NCI-H2029 (cell line): ENCODE measurements around the gene PFDN4.

ENCODE experiments used
- DNase-seq: peaks from one replicate; lab custom pipeline; 2025; lab: John Stamatoyannopoulos, UW

Gene PFDN4

DNA sequence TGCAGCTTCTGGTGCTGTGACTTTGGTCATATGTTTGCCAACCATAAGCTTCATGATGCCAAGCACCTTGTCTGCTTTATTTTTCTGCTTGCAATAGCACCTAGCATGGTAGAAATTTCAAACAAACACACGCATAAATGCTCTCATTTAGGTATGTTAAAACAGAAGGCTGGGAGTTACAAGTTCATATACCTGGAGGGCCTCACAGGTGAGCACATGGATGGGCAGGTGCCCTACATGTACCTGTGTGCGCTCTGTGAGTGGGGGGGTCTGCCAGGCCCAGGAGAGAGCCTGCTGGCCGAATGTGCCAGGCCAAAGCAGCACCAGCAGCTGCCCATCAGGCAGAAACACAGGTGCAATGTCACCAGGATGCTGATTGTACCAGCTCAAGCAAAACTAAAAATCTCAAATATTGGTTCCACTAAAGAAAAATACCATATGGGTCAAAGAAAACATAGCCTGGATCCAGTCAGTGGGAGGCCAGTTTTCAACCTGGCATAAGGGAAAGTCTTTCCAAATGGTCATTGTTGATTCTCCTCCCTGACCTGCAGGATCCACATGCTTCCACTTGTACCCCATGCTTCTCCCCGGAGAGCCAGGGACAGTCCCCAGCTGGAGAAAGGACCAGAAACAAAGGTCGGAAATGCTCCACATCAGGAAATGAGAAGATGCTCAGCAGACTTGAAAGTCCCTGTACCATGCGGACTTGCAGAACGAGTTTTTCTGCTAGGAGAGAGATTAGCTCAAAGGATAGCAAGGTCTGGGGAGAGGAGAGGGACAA, 7.2 kb upstream of the PFDN4 start:
- no peak for DNase-seq

DNA sequence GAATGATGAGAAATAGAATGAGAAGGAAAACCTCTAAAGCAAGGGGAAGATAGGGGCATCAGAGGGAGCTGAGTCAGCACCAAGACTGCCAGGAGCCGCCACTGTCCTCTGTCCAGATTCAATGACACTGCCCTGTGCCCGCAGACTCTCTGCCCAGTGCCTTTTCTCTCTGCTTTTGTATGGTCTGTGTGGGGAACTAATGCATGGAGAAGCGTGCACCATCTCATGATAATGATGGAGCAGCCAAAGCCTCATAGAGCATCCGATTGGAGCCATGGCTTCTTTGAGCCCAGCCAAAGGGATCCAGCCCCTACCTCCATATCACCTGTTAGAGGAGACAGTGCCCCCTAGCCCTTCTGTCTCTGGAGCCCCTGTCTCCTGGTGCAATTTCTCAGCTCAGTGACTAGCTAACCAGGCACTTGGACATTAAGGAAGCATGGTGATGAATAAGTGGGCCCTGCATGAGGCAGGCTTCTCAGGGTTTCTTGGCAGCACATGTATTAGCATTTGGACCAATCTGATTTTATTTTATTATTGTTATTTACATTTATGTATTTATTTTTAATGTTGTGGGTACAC, 6.5 kb upstream of the PFDN4 start:
- no peak for DNase-seq

DNA sequence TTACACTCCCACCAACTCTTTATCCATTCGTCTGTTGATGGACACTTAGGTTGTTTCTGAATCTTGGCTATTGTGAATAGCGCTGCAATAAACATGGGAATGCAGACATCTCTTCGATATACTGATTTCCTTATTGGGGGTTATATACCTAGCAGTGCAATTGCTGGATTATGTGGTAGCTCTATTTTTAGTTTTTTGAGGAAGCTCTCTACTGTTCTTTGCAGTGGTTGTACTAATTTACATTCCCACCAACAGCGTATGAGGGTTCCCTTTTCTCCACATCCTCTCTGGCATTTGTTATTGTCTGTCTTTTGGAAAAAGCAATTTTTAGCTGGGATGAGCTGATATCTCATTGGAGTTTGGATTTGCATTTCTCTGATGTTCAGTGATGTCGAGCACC, 4.6 kb upstream of the PFDN4 start:
- no peak for DNase-seq

DNA sequence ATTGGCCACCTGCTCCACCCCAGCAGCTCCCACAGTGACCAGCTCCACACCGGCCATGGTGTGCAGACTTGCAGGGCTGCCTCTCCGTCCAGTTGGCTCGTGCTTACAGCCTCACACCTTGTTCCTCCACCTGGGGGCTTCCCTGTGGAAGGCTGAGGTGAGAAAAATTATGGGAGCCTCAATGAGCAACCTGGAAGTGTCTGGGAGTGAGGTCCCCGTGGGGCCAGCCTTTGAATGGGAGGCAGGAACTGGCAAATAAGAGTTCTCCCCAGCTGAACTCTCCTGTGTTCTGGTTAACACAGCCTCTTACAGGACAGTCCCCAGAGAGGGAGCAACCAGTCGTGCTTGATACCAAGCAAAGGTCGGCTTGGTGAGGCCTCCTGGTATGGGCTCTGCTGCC, 3.8 kb upstream of the PFDN4 start:
- DNase-seq = no peak

DNA sequence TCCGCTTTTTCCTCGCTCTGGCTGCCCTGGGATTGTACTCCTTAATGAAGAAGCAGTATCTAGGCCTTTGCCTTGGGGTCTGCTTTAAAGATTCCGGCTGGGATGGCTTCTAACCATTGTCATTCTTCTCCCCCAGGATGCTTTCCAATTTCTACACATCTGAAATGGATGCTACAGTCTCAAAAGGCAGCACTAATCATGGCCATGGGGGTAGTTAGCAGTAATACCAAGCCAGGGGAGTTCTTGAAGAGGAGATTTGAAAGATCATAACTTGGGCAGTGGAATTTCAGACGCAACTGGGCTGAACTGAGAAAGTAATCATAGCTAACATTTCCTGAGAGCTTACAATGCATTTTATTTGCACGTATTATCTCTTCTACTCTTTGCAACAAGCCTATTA, 3.4 kb upstream of the PFDN4 start:
- no peak for DNase-seq

DNA sequence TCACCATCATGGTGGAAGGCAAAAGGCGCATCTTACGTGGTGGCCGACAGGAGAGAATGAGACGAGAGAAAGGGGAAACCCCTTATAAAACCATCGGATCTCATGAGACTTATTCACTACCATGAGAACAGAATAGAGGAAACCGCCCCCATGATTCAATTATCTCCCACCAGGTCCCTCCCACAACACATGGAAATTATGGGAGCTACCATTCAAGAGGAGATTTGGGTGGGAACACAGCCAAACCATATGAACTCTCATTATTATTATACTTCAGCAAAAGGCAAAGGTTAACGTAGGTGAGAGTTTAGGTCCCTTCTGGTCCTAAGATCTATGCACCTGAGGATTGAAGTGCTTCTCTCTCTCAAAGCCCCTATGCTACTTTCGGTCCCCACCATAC, 2.4 kb upstream of the PFDN4 start:
- no peak for DNase-seq

DNA sequence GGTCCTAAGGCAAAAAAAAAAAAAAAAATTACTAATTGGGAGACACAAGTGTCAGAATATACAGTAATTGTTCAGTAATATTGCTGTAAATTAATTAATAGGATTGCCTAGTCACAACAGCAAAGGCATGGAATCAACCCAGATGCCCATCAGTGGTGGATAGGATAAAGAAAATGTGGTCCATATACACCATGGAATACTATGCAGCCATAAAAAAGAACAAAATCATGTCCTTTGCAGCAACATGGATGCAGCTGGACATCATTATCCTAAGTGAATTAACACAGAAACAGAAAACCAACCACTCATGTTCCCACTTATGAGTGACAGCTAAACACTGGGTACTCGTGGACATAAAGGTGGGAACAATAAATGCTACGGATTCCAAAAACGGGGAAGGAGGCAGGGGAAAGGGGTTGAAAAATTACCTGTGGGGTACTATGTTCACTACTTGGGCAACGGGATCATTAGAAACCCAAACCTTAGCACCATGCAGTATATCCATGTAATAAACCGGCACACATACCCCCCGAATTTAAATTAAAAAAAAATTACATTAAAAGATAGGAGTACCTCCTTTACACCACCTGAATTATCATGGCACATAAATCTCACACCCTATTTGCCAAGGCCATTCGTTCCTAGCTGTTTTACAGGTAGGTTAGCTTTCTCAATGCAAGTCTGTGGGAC, 689 bp upstream of the PFDN4 start:
- no peak for DNase-seq

DNA sequence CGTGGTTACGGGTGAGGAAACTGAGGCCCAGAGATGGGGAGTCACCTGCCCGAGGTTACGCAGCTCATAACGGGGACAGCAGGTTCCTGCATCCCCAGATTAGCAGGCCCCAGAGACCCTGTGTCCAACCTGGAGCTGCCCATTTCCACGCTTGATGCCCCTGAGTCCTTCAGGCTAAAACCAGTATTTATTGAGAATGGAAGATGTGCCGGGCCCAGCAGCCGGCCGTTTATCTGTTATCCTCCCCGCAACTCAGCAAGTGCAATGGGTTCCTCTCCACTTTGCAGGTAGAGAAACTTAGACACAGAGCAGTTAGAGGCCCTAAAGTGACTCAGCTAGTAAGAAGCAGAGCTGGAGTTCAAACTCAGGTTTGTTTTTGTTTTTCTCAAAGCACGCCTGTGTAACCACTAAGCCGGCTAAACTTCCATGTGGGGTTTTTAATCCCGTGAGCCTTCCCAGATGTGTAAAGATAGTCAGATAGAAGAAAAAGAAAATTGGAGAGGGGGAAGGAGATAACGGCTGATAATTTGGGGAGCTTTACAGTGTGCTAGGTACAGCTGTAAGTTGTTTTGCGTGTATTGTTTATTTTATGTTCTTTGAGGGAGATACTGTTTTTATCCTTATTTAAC, 775 bp downstream of the PFDN4 start:
- DNase-seq = no peak

DNA sequence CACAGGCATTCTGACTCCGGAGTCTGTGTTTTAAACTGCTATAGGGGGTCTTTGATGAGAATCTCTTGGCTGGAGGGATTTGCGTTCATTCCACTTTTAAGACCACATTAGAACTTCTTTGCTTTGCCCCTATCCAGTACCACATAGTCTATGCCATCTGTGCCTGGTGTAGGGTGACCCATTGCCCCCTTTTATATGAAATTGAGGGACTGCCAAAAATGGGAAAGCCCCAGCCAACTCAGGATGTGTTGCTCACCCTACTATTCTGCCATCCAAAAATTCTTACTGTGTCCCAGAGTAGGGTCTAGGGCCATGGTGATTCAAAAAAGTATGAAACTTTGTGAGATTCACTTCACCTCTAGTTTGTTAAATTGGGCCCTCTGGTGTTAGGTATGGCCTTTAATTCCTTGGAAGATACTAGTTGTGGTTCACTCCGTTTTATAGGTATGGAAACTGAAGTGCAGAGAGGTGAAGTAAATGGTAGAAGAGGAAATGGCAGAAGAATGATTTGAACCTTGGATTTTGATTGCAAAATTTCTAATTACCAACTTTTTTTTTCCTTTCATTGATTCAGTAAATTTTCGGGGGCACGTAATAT, 1.4 kb downstream of the PFDN4 start:
- no peak for DNase-seq

DNA sequence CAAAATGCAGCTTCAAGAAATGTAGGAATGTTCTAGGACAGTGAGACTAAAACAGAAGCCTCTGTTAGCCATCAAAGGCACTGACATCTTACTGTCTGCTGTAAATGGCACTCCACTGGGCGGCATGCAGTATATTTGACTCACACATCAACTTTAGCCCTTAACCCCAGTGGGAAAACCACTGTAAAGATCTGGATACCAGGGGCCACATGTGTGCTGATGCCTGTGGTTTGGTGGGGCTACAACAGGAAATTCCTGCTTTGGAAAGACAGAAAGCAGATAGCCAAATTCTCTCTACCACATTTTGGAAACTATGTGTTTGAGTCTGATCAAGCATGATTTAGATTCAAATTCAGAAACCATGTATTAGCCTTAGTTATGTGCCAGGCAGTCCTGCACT, 4.3 kb downstream of the PFDN4 start:
- DNase-seq = no peak

DNA sequence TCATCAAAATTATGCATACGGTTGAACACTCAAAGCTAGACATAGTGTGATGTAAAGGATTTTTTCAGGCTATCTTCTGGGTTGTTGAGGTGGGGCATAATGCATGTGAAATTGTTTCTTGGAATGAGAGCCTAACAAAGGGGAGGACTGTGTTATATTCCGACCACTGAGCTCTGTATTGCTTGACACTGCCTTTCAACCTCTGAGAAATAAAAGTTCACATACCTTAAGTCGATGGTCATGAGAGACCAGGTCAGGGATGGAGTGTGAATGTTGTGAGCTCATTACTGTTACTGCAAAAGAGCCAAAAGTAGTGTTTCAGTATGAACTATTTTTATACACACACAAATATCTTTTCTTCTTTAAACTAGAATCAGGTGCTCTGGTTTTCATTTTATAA, 5.0 kb downstream of the PFDN4 start:
- DNase-seq = no peak

DNA sequence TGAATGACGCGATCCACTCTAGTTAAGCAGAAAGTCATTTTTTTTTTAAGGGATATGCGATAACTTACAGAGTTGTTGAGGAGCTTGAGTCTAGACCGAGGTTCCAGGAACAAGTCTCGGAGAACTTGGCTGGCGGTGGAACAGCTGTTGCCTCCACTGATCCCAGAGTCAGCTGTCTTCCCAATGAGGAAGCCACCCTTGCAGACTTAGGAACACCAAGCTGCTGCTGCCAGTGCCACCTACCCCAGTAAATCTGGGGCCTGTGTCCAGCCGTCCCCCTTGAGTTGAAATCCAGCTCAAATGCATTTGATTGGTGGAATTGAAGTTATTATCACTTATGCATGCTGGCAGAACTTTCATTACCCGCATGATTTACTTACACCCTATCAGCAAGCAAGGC, 6.7 kb downstream of the PFDN4 start:
- DNase-seq = no peak

DNA sequence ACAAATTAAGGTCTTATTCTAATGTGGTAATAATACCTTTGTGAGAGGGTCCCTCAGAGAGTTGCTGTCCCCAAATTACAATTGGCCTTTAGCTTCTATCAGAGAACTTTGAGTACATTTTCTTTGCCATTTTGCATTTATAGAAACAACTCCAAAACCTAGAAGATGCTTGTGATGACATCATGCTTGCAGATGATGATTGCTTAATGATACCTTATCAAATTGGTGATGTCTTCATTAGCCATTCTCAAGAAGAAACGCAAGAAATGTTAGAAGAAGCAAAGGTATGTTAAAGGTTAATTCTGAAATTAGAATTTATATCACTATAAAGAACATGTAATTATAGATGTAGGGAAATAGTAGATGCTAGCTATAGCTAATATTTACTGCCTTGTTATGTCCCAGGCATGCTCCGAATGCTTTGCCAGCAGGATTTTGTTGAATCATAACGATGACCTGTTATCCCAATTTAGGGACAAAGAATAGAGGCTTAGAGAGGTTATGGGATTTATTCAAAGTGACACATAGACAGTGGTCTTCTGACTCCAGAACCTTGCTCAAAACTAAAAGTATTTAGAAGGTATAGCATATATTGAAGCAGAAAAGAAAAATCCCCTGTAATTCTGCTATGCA, 7.4 kb downstream of the PFDN4 start:
- DNase-seq = no peak

DNA sequence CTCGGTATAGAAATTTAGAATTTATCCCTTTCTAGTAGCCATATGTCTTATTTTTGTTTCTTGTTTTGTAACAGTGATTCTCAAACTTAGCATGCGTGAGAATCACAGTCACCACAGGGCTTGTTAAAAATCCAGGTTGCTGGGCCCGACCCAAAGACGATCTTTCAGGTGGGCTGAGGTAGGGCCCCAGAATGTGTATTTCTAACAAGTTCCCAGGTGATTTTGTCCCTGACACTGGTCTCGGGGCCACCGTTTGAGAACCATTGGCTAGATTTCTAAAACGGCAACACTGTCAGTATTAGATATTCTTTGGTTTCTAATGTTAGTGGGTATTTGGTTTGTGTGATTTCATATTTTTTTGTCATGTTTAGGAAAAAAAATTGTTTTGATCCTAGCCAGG, 9.9 kb downstream of the PFDN4 start:
- DNase-seq = no peak

DNA sequence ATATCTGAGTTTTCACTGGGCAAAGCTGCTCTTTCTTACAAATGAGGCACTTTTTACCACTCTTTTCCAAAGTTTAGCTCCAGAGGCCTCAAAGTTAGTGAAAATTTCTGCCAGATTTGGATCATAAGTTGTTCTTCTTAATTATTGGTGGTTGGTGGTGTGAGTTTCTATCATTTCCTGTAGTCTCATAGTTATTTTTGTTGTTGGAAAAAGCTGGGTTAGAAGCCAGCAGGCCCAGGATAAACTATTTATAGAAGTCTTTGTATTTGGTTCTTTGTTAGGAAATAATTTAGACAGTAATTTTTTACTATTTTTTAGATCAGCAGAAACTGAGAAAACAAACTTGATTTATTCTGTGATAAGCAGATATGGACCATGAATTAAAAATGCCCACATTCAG, 10.6 kb downstream of the PFDN4 start:
- DNase-seq = no peak

DNA sequence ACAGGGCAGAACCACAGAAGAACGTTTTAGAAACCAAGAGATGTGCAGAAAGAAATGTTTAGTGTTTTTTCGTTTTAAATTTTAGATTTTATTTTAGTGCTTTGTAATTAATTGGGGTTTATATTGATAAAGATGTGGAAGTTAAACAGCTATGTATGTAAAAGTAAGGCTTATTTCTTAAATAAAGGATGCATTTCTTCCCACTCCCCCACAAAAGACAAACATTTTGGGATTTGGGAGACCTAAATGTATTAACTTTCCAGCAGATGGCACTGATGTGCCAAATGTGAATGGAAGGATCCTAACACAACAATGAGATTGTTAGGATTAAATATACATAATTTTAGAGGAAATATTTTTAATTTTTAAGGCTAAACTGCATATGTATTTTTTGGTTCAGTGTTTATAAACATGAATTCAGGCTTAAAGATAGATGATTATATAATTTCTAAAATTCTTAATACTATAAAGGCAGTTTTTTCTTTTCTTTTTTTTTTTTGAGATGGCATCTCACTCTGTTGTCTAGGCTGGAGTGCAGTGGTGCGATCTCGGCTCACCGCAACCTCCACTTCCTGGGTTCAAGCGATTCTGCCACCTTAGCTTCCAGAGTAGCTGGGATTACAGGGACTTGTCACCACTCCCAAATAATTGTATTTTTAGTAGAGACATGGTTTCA, 12.0 kb downstream of the PFDN4 start:
- DNase-seq = peak; percentile 4

DNA sequence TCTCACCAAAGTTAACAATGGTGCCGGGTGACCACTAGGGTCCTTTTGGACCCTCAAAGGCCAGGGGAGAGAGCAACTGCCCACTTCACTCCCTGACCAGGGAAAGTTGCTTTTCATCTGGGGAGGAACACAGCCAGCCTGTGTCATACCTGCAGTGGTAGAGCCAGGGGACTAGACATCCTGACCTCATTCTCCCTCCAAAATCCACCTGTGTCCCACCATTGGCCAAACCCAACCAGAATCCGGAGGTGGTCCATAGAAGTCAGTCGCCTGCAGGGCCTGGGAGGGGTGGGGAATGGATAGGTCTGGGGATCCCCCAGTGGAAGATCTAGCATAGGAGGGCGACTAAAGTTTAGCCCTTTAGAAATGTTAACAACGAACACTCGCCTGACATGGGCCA, 12.8 kb downstream of the PFDN4 start:
- no peak for DNase-seq

DNA sequence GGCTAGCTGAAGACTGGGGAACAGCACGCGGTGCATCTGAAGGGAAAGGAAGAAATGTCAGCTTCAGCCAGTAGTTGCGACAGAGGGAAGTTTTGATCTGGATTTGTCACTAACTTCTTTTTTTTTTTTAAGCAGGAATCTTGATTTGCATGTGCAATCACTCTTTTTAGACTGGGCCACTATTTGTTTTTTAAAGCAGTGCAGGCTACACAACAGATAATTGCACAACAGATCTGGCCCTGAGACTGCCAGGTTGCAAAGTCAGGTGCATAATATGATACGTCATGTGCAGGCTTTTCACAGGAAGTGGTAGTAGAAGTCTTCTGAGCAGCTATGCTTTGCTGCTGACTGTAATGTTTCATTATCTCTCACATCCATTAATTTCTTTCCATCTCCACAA, 13.5 kb downstream of the PFDN4 start:
- DNase-seq = no peak

DNA sequence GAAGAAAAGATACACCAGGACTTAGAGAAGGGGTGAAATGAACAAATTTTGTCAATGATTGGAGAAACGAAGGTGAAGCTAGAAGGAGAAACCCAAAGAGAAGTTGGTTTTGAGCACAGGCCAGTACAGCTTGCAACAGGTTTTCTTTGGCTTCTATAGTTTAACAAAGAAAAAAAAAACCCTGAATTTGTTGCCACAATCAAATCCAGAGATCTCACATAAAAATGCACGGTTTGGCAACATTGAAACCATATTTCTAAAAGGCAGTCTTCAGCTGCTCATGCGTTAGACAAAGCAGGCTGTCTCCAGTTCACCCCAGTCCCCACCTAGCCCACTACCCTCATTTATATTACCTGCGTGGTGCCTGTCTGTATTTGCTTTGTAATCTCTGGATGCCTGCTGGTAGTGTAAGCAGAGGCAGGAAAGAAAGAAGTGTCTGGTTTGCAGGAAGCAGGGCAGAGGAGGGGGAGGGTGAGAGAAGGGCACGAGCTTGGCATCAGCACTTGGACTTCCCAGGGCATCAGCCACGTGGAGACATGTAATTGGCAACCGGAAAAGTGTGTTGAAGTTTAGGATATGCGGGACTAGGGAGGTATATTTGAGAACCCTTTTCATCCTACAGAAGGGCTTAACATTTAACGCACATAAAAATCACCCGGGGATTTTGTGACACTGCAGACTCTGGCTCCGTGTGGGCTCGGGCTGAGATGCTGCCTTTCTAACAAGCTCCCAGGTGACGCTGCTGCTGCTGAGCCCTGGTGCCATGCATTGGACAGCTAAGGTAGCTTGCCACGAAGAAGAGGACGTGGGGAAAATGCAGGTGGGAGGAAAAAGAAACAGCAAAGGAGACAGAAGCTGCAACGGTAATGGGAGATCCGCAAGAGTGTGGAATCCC, 14.4 kb downstream of the PFDN4 start:
- peak; percentile 24 for DNase-seq

DNA sequence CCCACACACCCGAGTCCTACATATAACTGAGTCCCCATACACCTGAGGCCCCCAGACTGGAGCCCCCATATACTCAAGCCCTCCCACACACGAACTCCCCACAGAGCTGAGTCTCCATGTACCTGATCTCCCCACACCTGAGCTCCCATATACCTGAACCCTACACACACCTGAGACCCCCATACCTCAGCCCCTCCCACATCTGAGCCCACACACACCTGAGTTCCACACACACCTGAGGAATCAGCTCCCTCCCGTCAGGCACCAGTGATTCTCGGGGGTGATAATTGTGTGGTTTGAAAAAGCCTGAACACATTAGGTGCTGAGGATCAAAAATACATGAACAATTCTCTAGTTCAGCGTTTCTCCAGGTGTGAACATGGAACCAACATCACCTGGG, 15.4 kb downstream of the PFDN4 start:
- no peak for DNase-seq

DNA sequence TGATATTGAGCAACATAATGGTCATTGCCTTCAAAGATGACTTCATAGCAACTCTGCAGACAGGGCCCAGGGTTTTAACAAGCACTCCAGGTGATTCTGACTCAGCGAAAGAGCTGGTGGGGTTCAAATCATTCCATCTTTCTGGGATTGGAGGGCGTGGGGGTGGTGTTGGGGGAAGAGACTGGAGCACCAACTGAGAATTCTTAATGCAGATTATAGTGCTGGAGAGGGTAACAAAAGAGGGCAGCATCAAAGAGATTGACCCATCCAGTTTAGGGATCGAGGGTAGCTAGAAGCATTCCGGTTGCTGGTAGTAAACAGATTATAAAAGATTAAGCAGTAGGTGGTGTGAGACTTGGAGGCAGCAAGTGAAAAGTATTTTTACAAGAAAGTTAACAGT, 15.9 kb downstream of the PFDN4 start:
- DNase-seq = no peak
